NB4 (cell line): Measurements from ENCODE around the gene TMX4.

Experiments
- DNase-seq: peaks from one replicate; pipeline ENCODE4 v3.0.0; 2010; ENCODE audit warnings: low read depth
- H3K4me3 ChIP-seq: one replicate; pipeline ENCODE4 v1.5.1; 2011; ENCODE audit warnings: mild to moderate bottlenecking, low read depth, low read length, moderate library complexity
- CTCF ChIP-seq: IDR thresholded peaks from one replicate; pipeline ENCODE4 v1.5.1; 2012; ENCODE audit warnings: low read depth, low read length
- MAX ChIP-seq: IDR thresholded peaks from 2 replicates; pipeline ENCODE4 v1.6.1; 2011; ENCODE audit warnings: low read depth, low read length
- MYC ChIP-seq: IDR thresholded peaks from 2 replicates; pipeline ENCODE4 v1.6.1; 2011; ENCODE audit warnings: low read depth, low read length
- POLR2A ChIP-seq: IDR thresholded peaks from 2 replicates; pipeline ENCODE4 v1.6.1; 2011; ENCODE audit warnings: mild to moderate bottlenecking; ENCODE audit not compliant: insufficient read length; ENCODE audit errors: extremely low read depth

Gene TMX4

GRCh38 chr20:8007490-8007889 lies 12.1 kb downstream of the TMX4 start:
- TF ChIP-seq MYC (no peak), CTCF (no peak), POLR2A (no peak), MAX (no peak)
- peak; percentile 44 for DNase-seq
- no peak overlapping the region for H3K4me3 ChIP-seq

- TF ChIP-seq MAX (no peak), CTCF (no peak), MYC (no peak), POLR2A (no peak)
- DNase-seq = no peak
- H3K4me3 ChIP-seq = no peak overlapping the region
Observed at GRCh38 chr20:8005575-8006366, 13.8 kb downstream of the TMX4 start.

GRCh38 chr20:8005033-8005432 lies 14.5 kb downstream of the TMX4 start:
- TF ChIP-seq MYC = no peak
- no peak for TF ChIP-seq POLR2A
- no peak for TF ChIP-seq CTCF
- no peak for TF ChIP-seq MAX

GRCh38 chr20:8002056-8002455 lies 17.5 kb downstream of the TMX4 start:
- H3K4me3 ChIP-seq = no peak overlapping the region
- TF ChIP-seq MAX = no peak
- no peak for TF ChIP-seq POLR2A
- no peak for TF ChIP-seq CTCF
- no peak for TF ChIP-seq MYC
- DNase-seq = no peak

More at GRCh38 chr20:8005033-8005432, 14.5 kb downstream of the TMX4 start:
- no peak for DNase-seq
- H3K4me3 ChIP-seq = no peak overlapping the region

GRCh38 chr20:8000796-8001195 lies 18.8 kb downstream of the TMX4 start:
- H3K4me3 ChIP-seq = no peak overlapping the region
- TF ChIP-seq CTCF (no peak), MYC (no peak), MAX (no peak), POLR2A (no peak)
- no peak for DNase-seq
